T-helper 1 cell treated with Interleukin-12 subunit alpha and Interleukin-12 subunit beta and Interleukin-4 antibody, amounts not matched to agents 30 ng/mL and 1 ng/mL, for 36 hours (primary cell): ENCODE results near the gene SNX33. TPM values are rescaled to one million over a fixed set of nuclear protein-coding genes. Genes with fewer than 3 reads are reported as not detected.
"Not testable (repeated sequence)": the region's sequence is repeated elsewhere in the genome, so short reads cannot be mapped to it uniquely, and the experiment has no call there.

Source experiments
- intact Hi-C: fragments of 100-400 bp; cut with micrococcal nuclease; formaldehyde crosslinking; loops from one replicate; pipeline ENCODE4 v1.15.1; 2024
- total RNA-seq: library from RNA; stranded (reverse); gene quantifications from 2 replicates; pipeline ENCODE4 v1.2.3, GENCODE V29; 2022

The SNX33 gene
- total RNA-seq, 1 donor from 2014 or later = 2.6 TPM

- intact Hi-C loops = no loop called here
Observed at GRCh38 chr15:75659928-75660645, 12.4 kb downstream of the SNX33 start.

- intact Hi-C loops = no loop called here
Observed at GRCh38 chr15:75661100-75661755, 13.5 kb downstream of the SNX33 start.

- intact Hi-C loops = no loop called here
Observed at GRCh38 chr15:75661756-75662140, 14.0 kb downstream of the SNX33 start.

GRCh38 chr15:75662823-75663519 lies 15.3 kb downstream of the SNX33 start:
- intact Hi-C loops = no loop called here

GRCh38 chr15:75663931-75664421 lies 16.3 kb downstream of the SNX33 start:
- intact Hi-C loops = no loop called here

GRCh38 chr15:75666823-75667501 lies 19.2 kb downstream of the SNX33 start:
- intact Hi-C loops = no loop called here

GRCh38 chr15:75669191-75669878 lies 21.6 kb downstream of the SNX33 start:
- intact Hi-C loops = no loop called here

GRCh38 chr15:75669879-75670212 lies 22.1 kb downstream of the SNX33 start:
- intact Hi-C loops = no loop called here

- intact Hi-C loops = no loop called here
Observed at GRCh38 chr15:75671730-75672602, 24.3 kb downstream of the SNX33 start.

- intact Hi-C loops = no loop called here
Observed at GRCh38 chr15:75672646-75673425, 25.1 kb downstream of the SNX33 start.

- intact Hi-C loops = no loop called here
Observed at GRCh38 chr15:75673426-75674235, 25.9 kb downstream of the SNX33 start.

- intact Hi-C loops = no loop called here
Observed at GRCh38 chr15:75674366-75674765, 26.7 kb downstream of the SNX33 start.

- intact Hi-C loops = no loop called here
Observed at GRCh38 chr15:75675579-75676404, 28.1 kb downstream of the SNX33 start.

- intact Hi-C loops = no loop called here
Observed at GRCh38 chr15:75676688-75677464, 29.2 kb downstream of the SNX33 start.

- intact Hi-C loops = no loop called here
Observed at GRCh38 chr15:75677465-75678323, 30.0 kb downstream of the SNX33 start.

GRCh38 chr15:75678324-75678690 lies 30.6 kb downstream of the SNX33 start:
- intact Hi-C loops = not testable (repeated sequence)
